GM19438 (cell line): ENCODE measurements around the gene ATG10.
"Not testable (repeated sequence)": the region's sequence is repeated elsewhere in the genome, so short reads cannot be mapped to it uniquely, and the experiment has no call there.

Experiments
- ATAC-seq: cut with Tn5 transposase; IDR thresholded peaks from one replicate; pipeline ENCODE4 v1.9.1; 2021; ENCODE audit warnings: low read depth; ENCODE audit not compliant: unreplicated experiment

Gene ATG10

DNA sequence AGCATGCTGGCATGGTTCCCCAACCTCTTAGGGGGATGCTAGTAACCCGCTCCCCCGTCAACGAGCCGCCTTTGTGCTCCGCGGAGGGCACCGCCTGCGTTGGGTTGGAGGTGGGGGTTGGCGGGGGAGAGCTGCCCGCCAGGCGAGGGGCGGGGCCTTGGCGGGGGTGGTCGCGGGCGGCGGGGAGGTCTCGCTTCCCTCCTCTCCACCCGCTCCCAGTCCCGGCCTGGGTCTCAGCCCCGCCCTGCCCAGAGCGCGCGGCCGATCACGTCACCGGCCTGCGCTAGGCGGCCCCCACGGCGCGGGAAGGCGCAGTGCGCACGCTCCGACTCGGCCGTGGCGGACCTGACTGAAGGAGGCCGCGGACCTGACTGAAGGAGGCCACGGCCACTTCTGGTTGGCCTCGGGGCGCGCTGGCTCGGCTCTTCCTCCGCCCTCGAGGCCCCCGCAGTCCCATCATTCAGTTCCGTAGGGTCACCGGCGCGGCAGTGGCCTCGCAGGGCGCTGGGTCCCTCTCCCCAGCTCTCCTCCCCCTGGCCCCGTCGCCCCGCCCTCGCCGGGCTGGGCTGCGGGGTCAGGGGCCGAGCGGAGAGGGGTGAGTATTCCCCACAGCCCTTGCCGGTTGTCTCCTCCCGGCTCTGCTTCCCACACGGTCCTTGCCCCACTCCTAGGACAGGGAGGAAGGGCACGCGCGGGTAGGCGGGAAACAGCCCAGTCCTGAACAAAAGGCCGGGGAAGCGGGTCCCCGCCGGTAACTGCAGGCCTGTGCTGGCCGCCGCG, at the start of gene ATG10:
Gene ATG10 (plus strand): TSS at position 312 of the 780 bp plus-strand sequence. CDS start 15,548 bp downstream, outside the sequence.
- peak; percentile 97 for ATAC-seq

DNA sequence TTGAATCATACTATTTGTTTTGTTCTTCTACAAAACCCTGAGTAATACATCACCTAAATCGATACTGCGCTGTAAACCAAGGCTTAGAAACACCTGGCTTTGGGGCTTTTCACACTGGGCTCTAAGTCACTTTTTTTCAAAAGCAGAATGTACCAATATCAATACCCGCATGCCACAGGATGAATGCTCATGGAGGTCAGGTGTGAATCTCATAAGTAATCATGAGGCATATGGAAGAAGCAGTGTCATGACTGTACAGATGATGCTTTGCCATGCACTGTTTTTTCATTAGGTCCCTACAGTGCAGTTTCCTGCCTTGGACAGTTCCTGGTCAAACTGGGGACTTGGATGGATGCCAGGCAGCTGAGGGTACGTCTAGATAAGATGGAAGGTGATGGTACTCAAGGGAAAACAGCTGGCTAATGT, 49.0 kb upstream of the ATG10 start:
- no peak for ATAC-seq

DNA sequence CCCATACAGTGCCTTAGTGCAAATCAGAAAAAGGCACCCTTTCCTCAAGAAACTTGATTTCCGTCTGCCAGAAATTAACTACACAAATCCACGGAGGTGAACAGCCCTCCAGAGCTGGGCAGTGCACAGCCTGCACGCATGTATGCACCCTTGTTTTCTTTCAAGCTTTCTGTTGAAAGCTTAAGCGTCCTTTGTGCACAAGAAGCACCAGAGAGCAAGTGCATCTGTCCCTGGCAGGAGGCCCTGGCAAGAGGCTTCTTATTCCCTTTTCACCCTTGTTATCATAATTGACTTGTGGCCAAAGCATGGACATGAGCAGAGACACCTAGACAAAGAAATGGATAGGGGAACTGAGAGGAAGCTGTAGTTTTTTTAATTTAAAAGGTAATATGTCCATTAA, 47.4 kb upstream of the ATG10 start:
- no peak for ATAC-seq

GRCh38 chr5:81925009-81925408, 46.8 kb upstream of the ATG10 start:
- ATAC-seq: no peak

DNA sequence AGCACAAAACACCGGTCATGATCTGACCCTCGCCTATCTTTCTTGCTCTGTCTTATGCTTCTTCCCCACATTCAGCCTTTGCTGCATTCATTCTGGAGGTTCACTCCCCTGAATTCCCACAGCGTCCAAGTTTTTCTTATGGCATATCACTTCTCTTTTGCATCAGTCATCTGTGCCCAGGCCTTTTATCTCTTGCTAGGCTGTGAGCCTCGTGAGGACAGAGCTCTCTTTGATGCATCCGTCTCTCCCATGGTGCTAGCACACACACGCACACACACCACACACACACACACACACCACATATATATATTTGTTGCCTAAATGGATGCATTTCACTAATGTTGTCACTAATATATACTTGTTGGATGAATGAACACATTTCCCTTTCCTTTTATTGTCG, 45.8 kb upstream of the ATG10 start:
- no peak for ATAC-seq

- no peak for ATAC-seq
Observed at GRCh38 chr5:81936066-81936465, 35.8 kb upstream of the ATG10 start.

GRCh38 chr5:81936750-81937149, 35.1 kb upstream of the ATG10 start:
- no peak for ATAC-seq

DNA sequence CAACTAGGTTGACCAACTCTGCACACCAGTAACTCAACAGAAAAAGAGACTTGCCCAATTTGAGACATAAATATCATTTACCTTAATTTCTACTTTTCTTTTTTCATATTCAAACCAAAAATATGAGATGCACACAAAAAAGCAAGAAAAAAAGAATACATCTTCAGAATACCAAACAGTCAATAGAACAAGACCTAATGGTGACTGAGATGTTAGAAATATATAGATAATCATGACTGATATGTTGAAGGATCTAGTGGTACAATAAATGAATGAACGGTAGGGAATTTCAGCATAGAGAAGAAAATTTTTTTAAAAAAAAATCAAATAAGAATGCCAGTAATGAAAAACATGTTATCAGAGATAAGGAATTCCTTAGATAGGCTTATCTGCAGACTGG, 29.1 kb upstream of the ATG10 start:
- ATAC-seq: no peak

GRCh38 chr5:81948349-81948748, 23.5 kb upstream of the ATG10 start:
- ATAC-seq: no peak

- no peak for ATAC-seq
Observed at GRCh38 chr5:81949462-81949861, 22.4 kb upstream of the ATG10 start.

- no peak for ATAC-seq
Observed at GRCh38 chr5:81950996-81951395, 20.8 kb upstream of the ATG10 start.

DNA sequence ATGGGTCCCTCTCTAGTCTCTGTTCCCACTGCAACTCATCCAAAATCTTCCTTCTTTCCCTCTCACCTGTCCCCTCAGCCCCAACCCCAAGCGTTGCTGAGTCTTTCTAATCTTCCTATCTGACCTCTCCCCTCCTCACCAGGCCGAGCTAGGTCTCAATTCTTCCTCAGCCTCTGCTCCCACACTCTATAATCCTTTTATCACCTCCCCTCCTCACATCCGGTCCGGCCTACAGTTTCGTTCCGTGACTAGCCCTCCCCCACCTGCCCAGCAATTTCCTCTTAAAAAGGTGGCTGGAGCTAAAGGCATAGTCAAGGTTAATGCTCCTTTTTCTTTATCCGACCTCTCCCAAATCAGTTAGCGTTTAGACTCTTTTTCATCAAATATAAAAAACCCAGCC, 17.0 kb upstream of the ATG10 start:
- not testable (repeated sequence) for ATAC-seq

- not testable (repeated sequence) for ATAC-seq
Observed at GRCh38 chr5:81958129-81958528, 13.7 kb upstream of the ATG10 start.

DNA sequence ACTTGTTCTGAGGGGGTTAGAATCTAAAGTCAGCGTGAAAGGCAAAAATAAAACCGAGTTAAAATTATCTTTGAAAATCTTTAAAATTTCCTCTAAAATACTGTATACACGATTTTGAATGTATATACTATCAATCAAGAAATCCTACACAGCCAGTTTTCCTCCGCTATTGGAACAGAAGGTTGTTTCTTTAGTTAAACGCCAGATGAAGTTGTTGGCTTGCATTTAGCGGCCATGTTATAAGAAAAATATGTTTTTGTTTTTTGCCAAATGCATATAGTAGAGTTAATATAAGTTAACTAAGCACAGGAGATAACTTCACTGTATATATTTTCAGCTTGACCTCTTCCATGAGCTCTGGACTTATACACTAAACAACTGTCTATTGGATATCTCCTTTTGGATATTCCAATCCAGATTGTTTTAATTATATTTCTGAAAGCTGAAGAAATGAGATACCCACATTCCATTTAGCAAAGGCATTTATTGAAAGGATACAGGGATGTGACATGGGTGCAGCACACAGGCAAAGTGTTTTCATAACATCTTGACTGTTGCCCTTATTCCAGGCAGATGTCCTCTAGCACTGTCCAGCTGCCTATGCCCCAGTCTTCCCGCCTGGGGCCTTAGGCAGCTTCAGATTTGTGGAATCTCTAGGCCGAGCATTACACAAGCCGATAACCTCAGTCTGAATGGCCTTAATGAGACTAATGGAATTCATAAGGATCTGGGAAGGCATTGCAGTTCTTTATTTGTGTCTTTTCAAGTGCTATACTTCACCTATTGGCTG, 10.0 kb upstream of the ATG10 start:
- no peak for ATAC-seq

GRCh38 chr5:81963544-81963943, 8.3 kb upstream of the ATG10 start:
- ATAC-seq: no peak

DNA sequence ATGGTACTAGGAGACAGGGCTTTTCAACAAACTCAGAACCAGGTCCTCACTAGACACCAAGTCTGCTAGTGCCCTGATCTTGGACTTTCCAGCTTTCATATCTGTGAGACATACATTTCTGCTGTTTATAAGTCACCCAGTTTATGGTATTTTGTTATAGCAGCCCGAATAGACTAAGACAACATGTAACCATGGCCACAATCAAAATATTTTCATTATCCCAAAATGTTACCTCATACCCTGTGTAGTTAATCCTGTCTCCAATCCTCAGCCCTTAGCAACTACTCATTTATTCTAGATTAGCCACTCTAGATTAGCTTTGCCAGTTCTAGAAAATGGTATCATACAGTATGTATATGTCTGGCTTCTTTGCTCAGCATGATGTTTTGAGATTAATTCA, 6.3 kb upstream of the ATG10 start:
- ATAC-seq: no peak

DNA sequence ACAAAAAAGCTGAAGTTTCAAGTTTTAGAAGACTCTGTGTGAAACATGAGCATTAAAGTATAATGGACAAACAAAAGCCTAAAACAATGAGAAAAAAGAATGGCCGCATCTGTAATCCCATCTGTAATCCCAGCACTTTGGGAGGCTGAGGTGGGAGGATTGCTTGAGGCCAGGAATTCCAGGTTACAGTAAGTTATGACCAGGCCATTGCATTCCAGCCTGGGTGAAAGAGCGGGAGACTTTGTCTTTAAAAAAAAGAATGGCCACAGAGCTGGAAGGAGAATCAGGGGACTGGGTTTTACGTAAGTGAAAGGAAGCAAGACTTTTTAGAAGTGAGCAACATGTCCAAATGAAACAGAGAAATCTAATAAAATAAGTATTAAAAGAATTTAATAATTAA, 2.6 kb upstream of the ATG10 start:
- ATAC-seq: no peak

- ATAC-seq: no peak
Observed at GRCh38 chr5:81969912-81970311, 1.9 kb upstream of the ATG10 start.

DNA sequence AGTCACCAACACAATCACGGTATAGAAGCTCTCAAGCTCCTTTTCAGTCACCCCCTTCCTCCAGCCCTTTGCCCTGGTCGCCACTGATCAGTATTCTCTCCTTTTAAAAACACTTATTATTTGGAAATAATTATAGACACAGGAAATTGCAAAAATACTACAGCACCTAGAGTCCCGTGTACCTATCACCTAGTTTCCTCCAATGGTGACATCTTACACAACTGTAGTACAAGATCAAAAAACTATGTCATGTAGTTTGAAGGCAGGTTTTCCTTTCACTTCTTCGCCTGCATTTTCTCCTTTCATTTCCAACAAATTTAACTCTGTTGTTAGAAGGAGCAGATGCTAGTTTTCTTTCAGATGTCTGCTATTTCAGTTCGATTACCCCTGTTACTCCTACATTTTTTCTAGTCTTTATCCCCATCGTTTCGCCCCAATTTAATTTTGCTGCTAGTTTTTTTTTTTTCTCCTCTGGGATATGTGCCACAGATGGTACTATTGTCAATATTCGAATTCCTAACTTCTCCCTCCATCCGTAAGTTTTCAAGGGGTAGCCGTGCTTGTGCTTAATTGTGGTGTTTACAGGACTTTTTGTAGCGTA, 612 bp upstream of the ATG10 start:
- ATAC-seq: no peak

DNA sequence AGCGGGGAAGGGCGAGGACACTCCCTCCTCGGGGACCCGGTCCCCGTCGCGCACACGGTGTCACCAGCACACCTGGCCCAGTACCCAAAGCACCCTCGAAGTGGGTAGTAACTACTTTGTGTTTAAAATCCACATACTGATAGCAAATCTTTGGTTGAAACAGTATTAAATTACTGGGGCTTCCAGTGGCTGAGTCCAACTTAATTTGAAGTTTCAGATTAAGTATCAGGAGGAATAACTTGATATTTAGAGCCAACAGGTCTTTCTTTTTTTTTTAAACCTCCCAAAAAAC, 615 bp downstream of the ATG10 start:
- ATAC-seq: no peak

- ATAC-seq: no peak
Observed at GRCh38 chr5:81980160-81980559, 8.3 kb downstream of the ATG10 start.
